OCI-LY3 (cell line): ENCODE results near the gene ACSBG1.
"Not testable (repeated sequence)": the region's sequence is repeated elsewhere in the genome, so short reads cannot be mapped to it uniquely, and the experiment has no call there.

Experiments
- EZH2phosphoT487 ChIP-seq: fragments of 200-600 bp; shearing (Covaris generic); IDR thresholded peaks from 2 replicates; pipeline ENCODE4 v1.6.1; 2018; ENCODE audit warnings: antibody characterized with exemption, mixed run types, low read depth
- TF ChIP-seq, protein P1 (sequence below): fragments of 200-600, 300-600 bp; sonication (generic); IDR thresholded peaks from 2 replicates; pipeline ENCODE4 v1.5.1; 2014; ENCODE audit warnings: antibody characterized with exemption, low read length, low read depth

DNA sequence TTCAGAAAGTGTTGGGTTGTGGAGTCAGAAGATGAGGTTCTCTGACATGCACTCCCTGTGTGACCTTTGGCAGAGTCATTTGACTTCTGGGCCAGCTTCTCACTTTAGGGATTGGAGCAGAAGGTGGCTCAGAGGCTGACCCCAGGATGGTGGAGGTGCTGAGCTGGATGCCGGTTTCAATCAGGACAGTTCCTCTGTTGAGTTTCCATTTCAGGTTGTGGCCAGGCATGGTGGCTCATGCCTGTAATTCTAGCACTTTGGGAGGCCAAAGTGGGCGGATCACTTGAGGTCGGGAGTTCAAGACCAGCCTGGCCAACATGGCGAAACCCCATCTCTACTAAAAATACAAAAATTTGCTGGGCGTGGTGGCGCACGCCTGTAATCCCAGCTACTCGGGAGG lies 83.3 kb downstream of the ACSBG1 start:
- TF ChIP-seq, protein P1, sequence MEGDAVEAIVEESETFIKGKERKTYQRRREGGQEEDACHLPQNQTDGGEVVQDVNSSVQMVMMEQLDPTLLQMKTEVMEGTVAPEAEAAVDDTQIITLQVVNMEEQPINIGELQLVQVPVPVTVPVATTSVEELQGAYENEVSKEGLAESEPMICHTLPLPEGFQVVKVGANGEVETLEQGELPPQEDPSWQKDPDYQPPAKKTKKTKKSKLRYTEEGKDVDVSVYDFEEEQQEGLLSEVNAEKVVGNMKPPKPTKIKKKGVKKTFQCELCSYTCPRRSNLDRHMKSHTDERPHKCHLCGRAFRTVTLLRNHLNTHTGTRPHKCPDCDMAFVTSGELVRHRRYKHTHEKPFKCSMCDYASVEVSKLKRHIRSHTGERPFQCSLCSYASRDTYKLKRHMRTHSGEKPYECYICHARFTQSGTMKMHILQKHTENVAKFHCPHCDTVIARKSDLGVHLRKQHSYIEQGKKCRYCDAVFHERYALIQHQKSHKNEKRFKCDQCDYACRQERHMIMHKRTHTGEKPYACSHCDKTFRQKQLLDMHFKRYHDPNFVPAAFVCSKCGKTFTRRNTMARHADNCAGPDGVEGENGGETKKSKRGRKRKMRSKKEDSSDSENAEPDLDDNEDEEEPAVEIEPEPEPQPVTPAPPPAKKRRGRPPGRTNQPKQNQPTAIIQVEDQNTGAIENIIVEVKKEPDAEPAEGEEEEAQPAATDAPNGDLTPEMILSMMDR = not testable (repeated sequence)
- TF ChIP-seq EZH2phosphoT487 = not testable (repeated sequence)
